ENCODE measurements around the gene SPIRE1. TPM values are rescaled to one million over a fixed set of nuclear protein-coding genes. Genes with fewer than 3 reads are reported as not detected.
A peak's percentile ranks its signal among the peaks of the same experiment; 100 is the strongest.
"Not testable (repeated sequence)": the region's sequence is repeated elsewhere in the genome, so short reads cannot be mapped to it uniquely, and the experiment has no call there.

Gene SPIRE1
- polyA plus RNA-seq, 4 donors, result 19.7 to 40.4 (median 33.1) TPM

DNA sequence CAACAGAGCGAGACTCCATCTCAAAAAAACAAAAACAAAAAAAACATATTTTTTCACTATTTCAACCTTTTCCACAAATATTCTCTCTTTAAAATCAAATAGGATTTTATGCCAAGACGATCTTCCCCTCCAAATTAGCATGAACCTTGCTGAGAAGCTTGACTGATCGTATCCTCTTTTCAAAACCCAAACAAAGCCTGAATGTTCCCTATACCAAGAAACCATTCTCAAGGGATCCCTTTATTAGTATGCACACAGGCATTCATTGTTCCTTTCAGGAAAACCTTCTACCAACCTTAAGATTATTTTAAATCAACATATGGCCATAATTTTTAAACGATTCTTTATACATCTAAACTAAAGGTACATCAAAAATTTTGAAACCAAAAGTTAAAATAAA, 6.3 kb downstream of the SPIRE1 start:
- DNase-seq (ENCODE audit: low read depth in 4 of 4, low spot score in 3 of 4), result no peak

DNA sequence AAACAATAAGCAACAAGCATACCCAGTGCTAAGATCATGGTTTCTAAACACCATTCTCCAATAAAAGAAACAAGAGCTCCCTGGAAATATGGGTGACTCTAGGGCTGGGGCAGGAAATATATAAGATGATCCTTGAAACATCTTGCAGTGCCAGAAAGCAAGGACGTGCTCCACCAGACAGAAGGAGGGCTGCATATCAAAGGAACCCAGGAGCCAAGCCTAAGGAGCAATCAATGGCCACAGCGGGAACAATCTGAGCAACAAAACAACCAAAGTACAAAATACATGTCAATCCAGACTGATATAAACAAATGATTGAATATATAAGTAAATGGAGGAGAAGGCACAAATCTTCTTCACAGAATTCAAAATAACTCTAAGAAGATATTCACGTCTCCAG, 10.1 kb downstream of the SPIRE1 start:
- no peak for DNase-seq (ENCODE audit: low read depth in 4 of 4, low spot score in 3 of 4)

DNA sequence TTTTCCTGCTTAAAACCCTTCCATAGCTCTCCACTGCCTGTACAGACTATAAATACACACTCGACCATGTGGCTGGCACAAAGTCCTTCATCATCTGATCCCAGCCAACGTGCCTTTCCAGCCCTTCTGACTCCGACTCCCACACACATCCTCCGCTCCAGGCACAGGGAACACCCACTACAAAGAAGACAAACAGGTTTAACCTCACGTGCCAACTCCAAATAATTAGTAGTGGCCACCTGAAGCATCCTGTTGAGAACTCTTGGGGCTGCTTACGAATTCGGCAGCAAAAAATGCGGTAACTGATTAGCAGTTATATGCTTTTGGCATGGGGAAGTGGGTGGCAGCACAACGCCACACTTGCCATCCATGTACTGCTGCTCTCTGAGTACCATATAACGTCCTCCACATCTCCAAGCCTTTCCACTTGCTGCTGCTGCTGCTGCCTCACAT, 12.1 kb downstream of the SPIRE1 start:
- DNase-seq (ENCODE audit: low read depth in 4 of 4, low spot score in 3 of 4), result peak in 1 of 4 donors; percentile 12

DNA sequence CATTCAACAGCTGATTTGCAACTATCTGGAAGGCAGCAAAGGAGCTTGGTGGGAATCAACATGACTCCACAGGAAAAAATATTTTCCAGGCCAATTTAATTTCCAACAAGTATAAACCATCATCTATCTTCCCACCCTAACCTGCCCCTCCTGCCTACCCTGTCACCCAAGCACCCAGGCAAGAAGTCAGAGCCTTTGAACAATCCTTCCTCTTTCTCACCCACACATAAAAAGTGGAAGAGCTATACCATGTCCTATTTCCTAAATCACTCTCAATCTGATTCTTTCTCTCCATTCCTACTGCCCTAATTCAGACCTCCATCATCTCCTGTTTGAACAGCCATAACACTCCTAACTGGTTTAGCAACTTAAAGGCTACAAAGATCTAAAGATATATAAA, 12.7 kb downstream of the SPIRE1 start:
- no peak for DNase-seq (ENCODE audit: low read depth in 4 of 4, low spot score in 3 of 4)

DNA sequence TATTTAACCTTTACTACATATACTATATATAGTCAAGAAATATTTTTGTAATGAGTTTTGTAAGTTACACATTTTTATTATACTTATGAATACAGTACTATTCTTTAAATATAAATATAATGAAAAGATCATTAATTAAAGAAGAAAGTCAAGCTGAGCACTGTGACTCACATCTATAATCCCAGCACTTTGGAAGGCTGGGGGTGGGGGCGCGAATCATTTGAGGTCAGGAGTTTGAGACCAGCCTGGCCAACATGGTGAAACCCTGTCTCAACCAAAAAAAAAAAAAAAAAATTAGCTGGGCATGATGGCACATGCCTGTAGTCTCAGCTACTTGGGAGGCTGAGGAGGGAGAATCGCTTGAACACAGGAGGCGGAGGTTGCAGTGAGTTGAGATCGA, 14.2 kb downstream of the SPIRE1 start:
- not testable (repeated sequence) for DNase-seq (ENCODE audit: low read depth in 4 of 4, low spot score in 3 of 4)

DNA sequence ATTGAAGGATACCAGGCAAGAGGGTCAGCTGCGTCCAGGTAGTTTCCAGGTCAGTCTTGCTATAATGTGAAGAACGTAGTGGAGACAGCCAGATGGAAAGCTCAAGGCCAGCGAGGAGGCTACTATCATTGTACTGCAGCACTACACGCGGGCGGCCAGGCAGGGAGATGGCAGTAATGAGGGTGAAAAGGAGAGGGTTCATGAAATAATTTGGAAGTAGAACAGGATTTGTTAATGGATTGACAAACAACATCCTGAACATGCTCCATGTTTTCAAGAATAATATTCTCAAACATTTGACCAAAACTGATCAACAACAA, 17.1 kb downstream of the SPIRE1 start:
- DNase-seq (ENCODE audit: low read depth in 4 of 4, low spot score in 3 of 4), result no peak

DNA sequence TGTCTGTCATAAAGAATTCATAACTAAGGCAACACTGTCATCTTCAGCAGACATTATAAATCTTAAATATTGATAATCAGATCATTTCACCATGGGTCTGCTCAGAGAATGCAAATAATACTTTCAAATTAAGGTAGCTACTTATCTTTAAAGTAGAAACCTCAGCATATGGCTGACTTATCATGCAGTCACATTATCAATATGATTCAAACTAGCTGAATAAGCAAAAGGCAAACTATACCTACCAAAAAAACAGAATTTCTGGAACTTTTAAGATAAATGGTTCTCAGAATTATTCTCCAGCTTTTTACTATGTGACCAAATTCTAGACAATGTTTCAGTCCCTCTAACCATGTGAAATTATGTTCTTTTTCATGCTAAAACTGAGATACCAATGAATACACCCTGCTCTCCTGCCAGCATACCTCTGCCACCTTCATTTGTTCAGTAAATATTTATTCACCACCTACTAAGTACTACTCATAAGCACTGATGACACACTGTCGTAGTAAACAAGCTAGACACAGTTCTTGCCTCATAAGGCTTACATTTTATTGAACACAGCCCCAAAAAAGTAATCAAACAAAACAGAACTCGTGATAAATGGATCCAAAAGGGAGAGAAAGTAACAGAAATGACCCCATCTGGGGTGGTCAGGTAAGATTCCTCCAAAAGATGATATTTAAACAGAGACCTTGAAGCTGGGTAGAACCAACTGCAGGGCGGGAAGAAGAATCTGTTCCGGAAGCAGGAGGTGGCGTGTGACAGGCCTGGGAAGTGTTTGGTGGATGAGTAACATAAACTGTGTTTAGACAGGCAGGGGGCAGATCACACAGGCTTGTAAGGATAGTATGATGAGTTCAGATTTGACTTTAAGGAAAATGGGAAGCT, 17.7 kb downstream of the SPIRE1 start:
- no peak for DNase-seq (ENCODE audit: low read depth in 4 of 4, low spot score in 3 of 4)

DNA sequence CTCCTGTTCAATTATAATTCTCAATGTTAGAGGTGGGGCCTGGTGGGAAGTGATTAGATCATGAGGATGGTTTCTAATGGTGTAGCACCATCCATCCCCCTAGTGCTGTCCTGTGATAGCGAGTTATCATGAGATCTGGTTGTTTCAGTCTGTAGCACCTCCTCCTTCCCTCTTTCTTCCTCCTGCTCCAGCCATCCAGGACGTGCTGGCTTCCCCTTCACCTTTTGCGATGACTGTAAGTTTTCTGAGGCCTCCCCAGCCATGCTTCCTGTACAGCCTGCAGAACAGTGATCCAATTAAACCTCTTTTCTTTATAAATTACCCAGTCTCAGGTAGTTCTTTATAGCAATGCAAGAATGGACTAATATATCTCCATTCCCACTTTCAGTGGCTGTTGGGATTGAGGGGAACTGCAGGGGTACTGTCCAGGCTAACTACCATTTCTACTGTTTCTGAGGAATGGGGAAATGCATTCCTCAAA, 19.2 kb downstream of the SPIRE1 start:
- DNase-seq (ENCODE audit: low read depth in 4 of 4, low spot score in 3 of 4), result no peak

DNA sequence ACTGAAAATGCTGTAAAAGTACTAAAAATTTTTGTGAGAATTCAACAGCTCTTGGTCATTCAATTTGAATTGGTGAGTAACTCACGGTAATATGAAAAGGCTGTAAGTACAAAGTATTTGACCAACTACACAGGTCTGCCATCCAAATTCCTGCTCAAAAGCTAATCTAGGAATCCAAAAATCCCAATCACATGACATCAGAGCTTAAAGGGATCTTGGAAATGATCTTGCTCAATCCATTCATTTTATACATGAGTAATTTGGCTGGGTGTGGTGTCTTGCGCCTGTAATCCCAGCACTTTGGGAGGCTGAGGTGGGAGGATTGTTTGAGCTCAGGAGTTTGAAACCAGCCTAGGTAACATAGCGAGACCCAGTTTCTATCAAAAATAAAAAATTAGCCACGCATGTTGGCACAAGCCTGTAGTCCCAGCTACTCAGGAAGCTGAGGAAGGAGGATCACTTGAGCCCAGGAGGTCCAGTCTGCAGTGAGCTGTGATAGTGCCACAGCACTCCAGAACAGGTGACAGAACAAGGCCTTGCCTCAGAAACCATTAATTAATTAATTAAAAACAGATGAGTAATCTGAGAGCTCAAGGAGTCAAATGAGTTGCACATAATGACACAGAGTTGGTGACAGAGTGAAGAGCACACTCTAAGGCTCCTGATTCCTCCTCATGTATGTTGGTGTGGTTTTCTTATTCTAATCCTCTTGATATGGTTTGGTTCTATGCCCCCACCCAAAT, 19.8 kb downstream of the SPIRE1 start:
- no peak for DNase-seq (ENCODE audit: low read depth in 4 of 4, low spot score in 3 of 4)

DNA sequence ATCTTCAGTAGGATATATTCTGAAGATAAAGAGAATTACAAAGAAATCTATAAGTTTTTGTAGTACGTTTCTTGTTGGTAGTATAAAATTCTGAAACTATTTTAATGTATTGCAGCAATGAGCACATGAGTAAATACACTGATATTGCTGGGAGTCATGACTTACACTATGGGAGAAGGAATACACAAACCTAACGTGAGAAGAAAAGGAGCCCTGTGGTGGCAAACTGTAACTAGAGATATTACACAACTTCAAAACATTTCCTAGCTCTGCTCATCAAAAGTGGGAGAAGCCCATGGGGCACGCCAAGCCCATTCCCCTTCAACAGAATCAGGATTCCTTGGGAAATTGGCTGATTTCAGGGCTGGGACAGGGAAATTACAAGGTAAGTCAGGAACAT, 20.5 kb downstream of the SPIRE1 start:
- no peak for DNase-seq (ENCODE audit: low read depth in 4 of 4, low spot score in 3 of 4)

DNA sequence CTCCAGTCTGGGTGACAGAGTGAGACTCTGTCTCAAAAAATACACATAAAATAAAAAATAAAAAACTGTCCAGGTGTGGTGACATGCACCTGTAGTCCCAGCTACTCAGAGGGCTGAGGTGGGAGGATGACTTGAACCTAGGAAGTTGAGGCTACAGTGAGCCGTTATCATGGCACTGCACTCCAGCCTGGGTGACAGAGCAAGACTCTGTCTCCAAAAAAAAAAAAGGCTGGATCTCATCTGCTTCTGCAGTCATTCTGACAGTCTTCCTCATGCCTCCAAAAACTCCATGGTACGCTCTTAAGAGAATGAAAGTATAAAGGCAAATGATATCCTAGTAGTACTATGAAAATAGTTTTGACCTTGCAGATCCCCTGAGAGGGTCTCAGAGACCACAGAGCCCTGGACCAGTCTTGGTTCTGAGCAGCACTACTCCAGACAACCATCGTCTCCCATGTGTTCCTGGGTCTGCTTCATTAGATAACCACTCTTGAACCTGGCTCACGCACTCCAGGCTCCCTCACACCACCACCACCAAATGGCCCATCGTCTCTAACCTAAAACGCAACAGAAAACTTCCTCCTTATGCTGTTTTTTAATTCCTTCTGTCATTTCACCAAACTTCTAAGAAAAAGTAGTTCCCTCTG, 26.0 kb downstream of the SPIRE1 start:
- DNase-seq (ENCODE audit: low read depth in 4 of 4, low spot score in 3 of 4), result no peak

DNA sequence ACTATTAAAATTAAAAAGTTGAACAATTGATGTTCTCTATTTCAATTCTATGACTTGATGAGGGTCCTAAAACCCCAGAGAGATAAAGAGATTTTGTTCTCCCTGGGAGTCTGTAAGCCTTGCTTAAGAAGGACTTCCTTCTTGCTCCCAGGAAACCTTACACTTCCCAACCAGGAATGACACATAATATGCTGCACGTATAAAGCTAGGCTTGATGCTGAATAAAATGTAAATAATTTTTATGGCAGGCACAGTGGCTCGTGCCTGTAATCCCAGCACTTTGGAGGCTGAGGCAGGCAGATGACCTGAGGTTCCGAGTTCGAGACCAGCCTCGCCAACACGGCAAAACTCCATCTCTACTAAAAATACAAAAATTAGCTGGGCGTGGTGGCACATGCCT, 27.8 kb downstream of the SPIRE1 start:
- DNase-seq (ENCODE audit: low read depth in 4 of 4, low spot score in 3 of 4), result no peak

DNA sequence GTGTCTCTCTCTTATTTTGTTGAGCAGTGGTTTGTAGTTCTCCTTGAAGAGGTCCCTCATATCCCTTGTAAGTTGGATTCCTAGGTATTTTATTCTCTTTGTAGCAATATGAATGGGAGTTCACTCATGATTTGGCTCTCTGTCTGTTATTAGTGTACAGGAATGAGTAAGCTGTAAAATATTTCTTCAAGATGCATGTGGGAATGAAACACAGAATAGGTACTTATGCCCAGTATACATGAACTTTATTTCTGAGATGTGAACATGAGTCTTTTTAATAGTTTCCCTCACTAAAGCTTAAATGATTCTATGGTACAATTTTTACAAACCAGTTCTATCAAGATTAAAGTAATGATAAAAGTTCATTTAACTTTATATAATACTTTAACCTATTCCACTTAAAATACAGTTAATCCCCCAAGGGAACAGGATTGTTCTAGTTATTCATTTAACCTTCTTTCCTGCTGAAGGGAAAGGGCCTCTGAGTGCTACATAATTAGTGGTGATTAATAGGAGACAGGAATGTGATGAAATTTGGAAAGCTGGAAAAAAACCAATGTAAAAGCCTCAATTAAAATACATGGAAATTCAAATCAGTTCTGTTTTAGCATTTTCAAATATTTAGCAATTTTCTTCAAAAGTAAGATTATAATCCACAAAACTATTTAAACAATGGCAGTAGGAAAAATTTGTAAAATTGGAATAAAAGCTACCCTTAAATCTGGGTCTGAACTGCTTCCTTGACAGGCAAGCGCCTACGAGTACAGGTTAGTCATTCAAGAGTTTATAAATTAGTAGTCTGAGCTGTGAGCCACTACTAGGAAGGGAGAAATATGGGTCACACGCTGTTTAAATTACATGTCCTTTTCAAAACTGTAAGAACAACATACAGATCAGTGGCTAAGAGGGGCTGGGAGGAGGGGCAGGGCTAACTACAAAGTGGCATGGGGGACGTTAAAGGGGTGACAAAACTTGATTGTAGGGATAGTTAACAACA, 28.9 kb downstream of the SPIRE1 start:
- DNase-seq (ENCODE audit: low read depth in 4 of 4, low spot score in 3 of 4), result no peak

DNA sequence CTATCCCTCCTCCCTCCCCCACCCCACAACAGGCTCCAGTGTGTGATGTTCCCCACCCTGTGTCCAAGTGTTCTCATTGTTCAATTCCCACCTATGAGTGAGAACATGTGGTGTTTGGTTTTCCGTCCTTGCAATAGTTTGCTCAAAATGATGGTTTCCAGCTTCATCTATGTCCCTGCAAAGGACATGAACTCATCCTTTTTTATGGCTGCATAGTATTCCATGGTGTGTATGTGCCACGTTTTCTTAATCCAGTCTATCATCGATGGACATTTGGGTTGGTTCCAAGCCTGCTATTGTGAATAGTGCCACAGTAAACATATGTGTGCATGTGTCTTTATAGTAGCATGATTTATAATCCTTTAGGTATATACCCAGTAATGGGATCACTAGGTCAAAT, 30.7 kb downstream of the SPIRE1 start:
- DNase-seq (ENCODE audit: low read depth in 4 of 4, low spot score in 3 of 4), result not testable (repeated sequence)

DNA sequence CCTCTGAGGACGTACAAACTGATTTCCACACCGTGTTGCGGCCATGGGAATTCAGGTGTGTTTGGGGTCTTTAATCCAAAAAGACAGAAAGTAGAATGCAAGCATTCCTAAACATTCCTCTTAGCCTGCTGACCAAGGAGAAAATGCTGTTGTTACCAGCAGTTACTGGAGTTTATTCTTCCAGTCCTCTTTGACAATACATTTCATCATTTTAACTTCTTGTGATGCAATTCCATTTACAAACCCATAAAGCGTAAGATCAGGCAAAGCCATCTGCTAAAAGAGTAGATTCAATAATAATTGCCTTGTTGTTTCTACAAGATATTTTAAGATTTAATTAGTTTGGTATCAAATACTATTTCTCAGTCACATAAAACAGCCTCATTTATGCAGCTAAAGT, 32.7 kb downstream of the SPIRE1 start:
- no peak for DNase-seq (ENCODE audit: low read depth in 4 of 4, low spot score in 3 of 4)

DNA sequence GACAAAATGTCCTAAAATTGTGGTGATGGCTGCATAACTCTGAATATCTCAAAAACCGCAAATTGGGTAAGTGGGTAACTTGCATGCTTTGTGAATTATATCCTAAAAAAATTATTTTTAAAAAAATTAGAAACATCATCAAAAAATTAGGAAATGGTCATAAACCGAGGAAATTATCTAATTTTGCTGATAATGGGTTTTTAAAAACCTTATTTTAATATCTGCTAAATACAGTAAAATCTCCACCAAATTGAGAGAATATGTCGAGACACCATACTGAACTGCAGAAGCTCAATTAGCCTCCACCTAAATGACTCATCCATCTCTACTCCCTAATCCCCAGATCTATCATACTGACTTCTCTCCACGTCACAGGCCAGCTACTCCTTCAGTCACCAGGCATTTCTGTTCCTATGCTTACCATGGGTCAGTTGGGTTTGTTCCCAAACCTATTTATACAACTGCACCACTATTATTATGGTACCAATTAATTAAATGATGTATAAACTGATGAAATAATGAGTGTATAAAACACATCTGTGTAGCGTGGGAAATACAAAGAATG, 36.1 kb downstream of the SPIRE1 start:
- no peak for DNase-seq (ENCODE audit: low read depth in 4 of 4, low spot score in 3 of 4)

DNA sequence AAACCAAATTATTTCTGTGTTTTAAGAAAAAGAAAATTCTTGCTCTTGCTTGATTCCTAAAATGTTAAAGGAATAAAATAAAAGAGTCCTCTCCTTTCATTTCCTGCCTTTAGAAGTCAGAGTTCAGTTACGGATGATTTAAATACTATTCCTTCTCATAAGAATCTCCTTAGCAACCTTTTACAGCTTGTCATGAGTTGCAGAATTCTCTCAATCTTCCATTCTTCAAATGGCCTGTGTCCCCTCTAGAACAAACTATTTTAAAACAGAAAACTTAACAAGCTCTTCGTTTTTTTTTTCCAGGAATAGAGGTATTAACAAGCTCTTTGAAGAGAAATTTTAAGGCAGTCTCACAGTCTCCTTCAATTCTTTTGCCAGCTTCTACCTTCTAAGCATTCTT, 42.2 kb downstream of the SPIRE1 start:
- DNase-seq (ENCODE audit: low read depth in 4 of 4, low spot score in 3 of 4), result no peak

DNA sequence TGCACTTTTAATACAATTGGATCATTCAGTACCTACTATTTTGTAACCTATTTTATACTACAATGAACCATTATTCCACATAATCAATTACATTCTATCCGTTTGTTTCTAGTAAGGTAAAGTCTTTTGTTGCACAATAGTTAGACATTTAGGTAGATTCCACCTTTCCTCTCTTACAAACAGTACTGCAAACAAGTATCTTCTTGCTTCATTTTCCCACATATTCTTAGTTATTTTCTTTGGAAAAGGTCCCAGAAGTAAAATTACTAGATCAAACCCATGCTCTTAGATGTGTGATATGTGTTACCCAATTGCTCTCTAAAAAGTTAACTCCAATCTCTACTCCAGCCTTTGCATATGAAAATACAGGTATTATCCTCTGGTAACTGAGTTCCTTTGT, 49.6 kb downstream of the SPIRE1 start:
- DNase-seq (ENCODE audit: low read depth in 4 of 4, low spot score in 3 of 4), result no peak

DNA sequence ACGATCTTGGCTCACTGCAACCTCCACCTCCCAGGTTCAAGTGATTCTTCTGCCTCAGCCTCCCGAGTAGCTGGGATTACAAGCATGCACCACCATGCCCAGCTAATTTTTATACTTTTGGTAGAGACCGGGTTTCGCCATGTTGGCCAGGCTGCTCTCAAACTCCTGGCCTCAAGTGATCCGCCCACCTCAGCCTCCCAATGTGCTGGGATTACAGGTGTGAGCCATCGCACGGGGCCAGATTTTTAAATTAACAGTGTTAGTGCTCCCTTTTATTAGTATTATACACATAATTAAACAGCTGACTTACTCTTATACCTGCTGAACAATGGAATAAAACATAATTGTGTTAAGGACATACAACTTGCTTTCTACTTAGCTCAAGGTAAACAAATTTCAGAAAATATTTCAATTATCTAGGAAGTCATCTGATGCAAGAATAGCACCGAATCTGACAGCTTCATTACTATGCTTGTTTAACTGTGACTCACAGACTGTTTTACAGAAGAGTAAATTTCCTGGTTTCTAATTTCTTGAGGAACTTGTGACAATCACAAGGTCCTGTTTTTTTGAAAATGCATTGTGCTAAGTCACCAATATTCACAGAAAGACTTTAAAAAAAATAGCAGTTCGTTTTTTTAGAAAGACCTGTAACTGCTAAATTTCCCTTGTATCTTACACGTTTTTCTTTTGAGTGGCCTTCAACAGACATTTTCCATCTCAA, 51.2 kb downstream of the SPIRE1 start:
- no peak for DNase-seq (ENCODE audit: low read depth in 4 of 4, low spot score in 3 of 4)

Measured in left renal pelvis (tissue), 4 donors.